ENCODE results near the gene SLK.

SLK gene

GRCh38 chr10:104036069-104036384, 69.1 kb downstream of the SLK start:
- TF ChIP-seq CTCF (IDR thresholded peaks at IDR 0.05; ENCODE audit: low read depth, low read length, missing control alignments) = no peak

GRCh38 chr10:104036518-104037260, 69.7 kb downstream of the SLK start:
- TF ChIP-seq CTCF (IDR thresholded peaks at IDR 0.05; ENCODE audit: low read depth, low read length, missing control alignments) = no peak

More at GRCh38 chr10:104036069-104036384, 69.1 kb downstream of the SLK start:
- no peaks in the 10 kb centered on the region for H3K27me3 ChIP-seq (replicated peaks)
- H3K36me3 ChIP-seq (replicated peaks) = peaks cover 4% of the 10 kb centered on the region
- no peak overlapping the region for H3K4me3 ChIP-seq (ENCODE audit: low read depth, low read length)
- in situ Hi-C loops (cut with HindIII; ENCODE audit: low pct_ligation_motif_present, low sequenced_read_pairs) = no loop called here
- no peak overlapping the region for H3K27ac ChIP-seq
- no peak for DNase-seq

GRCh38 chr10:104037261-104037951, 70.5 kb downstream of the SLK start:
- no peak overlapping the region for H3K4me3 ChIP-seq (ENCODE audit: low read depth, low read length)
- DNase-seq = no peak
- in situ Hi-C loops (cut with HindIII; ENCODE audit: low pct_ligation_motif_present, low sequenced_read_pairs) = no loop called here
- H3K27ac ChIP-seq = no peak overlapping the region
- no peak for TF ChIP-seq CTCF (IDR thresholded peaks at IDR 0.05; ENCODE audit: low read depth, low read length, missing control alignments)
- H3K27me3 ChIP-seq (replicated peaks) = no peaks in the 10 kb centered on the region
- no peaks in the 10 kb centered on the region for H3K36me3 ChIP-seq (replicated peaks)

More at GRCh38 chr10:104036518-104037260, 69.7 kb downstream of the SLK start:
- DNase-seq = no peak
- peaks cover 4% of the 10 kb centered on the region for H3K36me3 ChIP-seq (replicated peaks)
- no peak overlapping the region for H3K4me3 ChIP-seq (ENCODE audit: low read depth, low read length)
- in situ Hi-C loops (cut with HindIII; ENCODE audit: low pct_ligation_motif_present, low sequenced_read_pairs) = no loop called here
- no peaks in the 10 kb centered on the region for H3K27me3 ChIP-seq (replicated peaks)
- no peak overlapping the region for H3K27ac ChIP-seq

- TF ChIP-seq CTCF (IDR thresholded peaks at IDR 0.05; ENCODE audit: low read depth, low read length, missing control alignments) = no peak
- in situ Hi-C loops (cut with HindIII; ENCODE audit: low pct_ligation_motif_present, low sequenced_read_pairs) = no loop called here
Observed at GRCh38 chr10:104038537-104038936, 71.6 kb downstream of the SLK start.

GRCh38 chr10:104038958-104039752, 72.2 kb downstream of the SLK start:
- Histone ChIP-seq H3K27ac (no peak overlapping the region), H3K4me3 (ENCODE audit: low read depth, low read length) (no peak overlapping the region), H3K36me3 (replicated peaks) (no peaks in the 10 kb centered on the region), H3K27me3 (replicated peaks) (no peaks in the 10 kb centered on the region)
- no peak for DNase-seq
- in situ Hi-C loops (cut with HindIII; ENCODE audit: low pct_ligation_motif_present, low sequenced_read_pairs) = no loop called here
- TF ChIP-seq CTCF (IDR thresholded peaks at IDR 0.05; ENCODE audit: low read depth, low read length, missing control alignments) = no peak

More at GRCh38 chr10:104038537-104038936, 71.6 kb downstream of the SLK start:
- no peak for DNase-seq
- no peak overlapping the region for H3K4me3 ChIP-seq (ENCODE audit: low read depth, low read length)
- no peak overlapping the region for H3K27ac ChIP-seq
- H3K36me3 ChIP-seq (replicated peaks) = no peaks in the 10 kb centered on the region
- no peaks in the 10 kb centered on the region for H3K27me3 ChIP-seq (replicated peaks)

Measured in brain microvascular endothelial cell (primary cell).